ENCODE data around the gene STBD1.

GRCh38 chr4:76271248-76271647, 35.3 kb upstream of the STBD1 start:
- TF ChIP-seq, protein P1, sequence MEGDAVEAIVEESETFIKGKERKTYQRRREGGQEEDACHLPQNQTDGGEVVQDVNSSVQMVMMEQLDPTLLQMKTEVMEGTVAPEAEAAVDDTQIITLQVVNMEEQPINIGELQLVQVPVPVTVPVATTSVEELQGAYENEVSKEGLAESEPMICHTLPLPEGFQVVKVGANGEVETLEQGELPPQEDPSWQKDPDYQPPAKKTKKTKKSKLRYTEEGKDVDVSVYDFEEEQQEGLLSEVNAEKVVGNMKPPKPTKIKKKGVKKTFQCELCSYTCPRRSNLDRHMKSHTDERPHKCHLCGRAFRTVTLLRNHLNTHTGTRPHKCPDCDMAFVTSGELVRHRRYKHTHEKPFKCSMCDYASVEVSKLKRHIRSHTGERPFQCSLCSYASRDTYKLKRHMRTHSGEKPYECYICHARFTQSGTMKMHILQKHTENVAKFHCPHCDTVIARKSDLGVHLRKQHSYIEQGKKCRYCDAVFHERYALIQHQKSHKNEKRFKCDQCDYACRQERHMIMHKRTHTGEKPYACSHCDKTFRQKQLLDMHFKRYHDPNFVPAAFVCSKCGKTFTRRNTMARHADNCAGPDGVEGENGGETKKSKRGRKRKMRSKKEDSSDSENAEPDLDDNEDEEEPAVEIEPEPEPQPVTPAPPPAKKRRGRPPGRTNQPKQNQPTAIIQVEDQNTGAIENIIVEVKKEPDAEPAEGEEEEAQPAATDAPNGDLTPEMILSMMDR (IDR thresholded peaks at IDR 0.05): no peak
- TF ChIP-seq POLR2AphosphoS5 (IDR thresholded peaks at IDR 0.05) (no peak), POLR2A (IDR thresholded peaks at IDR 0.05; ENCODE audit: low read depth) (no peak)
